ENCODE data around the gene TMEM116.
"Not testable (repeated sequence)": the region's sequence is repeated elsewhere in the genome, so short reads cannot be mapped to it uniquely, and the experiment has no call there.

DNA sequence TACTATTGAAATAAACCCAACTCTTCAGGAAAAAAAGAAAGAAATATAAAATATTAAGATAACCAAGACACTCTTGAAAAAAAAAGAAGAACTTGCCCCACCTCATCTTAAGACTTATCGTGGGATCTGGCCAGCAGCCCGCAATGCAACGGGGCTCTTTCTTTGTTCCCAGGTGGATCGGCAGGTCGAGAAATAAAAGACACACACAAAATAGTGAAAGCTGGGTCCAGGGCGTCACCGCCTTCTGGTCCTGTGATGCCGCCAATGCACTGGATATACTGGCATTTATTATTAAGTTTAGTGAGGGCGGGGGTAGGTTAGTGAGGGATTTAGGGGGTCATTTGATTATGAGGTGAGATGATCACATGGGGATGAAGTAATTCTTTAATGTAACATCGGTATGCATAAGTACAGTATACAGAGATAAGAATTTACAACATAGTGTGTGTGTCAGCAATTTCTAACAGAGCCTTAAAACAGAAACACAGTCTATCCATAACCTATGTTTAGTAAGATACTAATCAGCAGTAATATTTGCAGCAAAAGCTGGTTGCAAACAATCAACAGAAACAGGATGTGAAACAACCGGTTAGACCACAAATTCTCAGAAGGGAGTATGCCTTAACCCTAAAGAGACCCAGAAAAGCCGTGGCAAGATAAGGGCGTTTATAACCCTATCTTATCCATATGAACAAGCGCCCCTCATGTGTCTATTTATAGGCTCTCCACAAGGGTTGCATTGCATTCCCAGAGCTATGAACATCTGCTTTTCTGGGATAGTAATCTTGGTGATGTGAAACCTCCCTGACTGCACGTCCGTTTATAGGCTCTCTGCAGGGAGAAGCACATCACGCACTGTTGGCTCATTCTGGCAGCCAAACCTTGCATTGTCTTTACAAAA, 18.5 kb downstream of the TMEM116 start:
- TF ChIP-seq, protein P1, sequence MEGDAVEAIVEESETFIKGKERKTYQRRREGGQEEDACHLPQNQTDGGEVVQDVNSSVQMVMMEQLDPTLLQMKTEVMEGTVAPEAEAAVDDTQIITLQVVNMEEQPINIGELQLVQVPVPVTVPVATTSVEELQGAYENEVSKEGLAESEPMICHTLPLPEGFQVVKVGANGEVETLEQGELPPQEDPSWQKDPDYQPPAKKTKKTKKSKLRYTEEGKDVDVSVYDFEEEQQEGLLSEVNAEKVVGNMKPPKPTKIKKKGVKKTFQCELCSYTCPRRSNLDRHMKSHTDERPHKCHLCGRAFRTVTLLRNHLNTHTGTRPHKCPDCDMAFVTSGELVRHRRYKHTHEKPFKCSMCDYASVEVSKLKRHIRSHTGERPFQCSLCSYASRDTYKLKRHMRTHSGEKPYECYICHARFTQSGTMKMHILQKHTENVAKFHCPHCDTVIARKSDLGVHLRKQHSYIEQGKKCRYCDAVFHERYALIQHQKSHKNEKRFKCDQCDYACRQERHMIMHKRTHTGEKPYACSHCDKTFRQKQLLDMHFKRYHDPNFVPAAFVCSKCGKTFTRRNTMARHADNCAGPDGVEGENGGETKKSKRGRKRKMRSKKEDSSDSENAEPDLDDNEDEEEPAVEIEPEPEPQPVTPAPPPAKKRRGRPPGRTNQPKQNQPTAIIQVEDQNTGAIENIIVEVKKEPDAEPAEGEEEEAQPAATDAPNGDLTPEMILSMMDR (conservative IDR thresholded peaks at IDR 0.05; ENCODE audit: low read length), result not testable (repeated sequence)
- TF ChIP-seq EZH2phosphoT487 (IDR thresholded peaks at IDR 0.05; ENCODE audit: borderline replicate concordance), result not testable (repeated sequence)
